HepG2 (cell line): Measurements from ENCODE around the gene CCDC57. TPM values are rescaled to one million over a fixed set of nuclear protein-coding genes. Genes with fewer than 3 reads are reported as not detected.

Source experiments
- CBX5 ChIP-seq: sonication (generic); formaldehyde crosslinking; IDR thresholded peaks from 2 replicates; pipeline ENCODE4 v1.4.0; 2020; ENCODE audit warnings: missing genetic modification reagents, borderline replicate concordance
- E2F1 ChIP-seq: sonication (generic); formaldehyde crosslinking; IDR thresholded peaks from 2 replicates; pipeline ENCODE4 v1.5.0; 2020; ENCODE audit warnings: missing genetic modification reagents
- EZH2 ChIP-seq: conservative IDR thresholded peaks from 2 replicates; pipeline ENCODE4 v1.6.1; 2012; ENCODE audit warnings: mild to moderate bottlenecking, low read depth, low read length, moderate library complexity
- FOXJ3 ChIP-seq: sonication (generic); formaldehyde crosslinking; IDR thresholded peaks from 2 replicates; pipeline ENCODE4 v1.4.0; 2020; ENCODE audit warnings: missing genetic modification reagents, mild to moderate bottlenecking, borderline replicate concordance
- JARID2 ChIP-seq: sonication (generic); formaldehyde crosslinking; IDR thresholded peaks from 2 replicates; pipeline ENCODE4 v1.8.1; 2023; ENCODE audit warnings: missing genetic modification reagents, inconsistent platforms; ENCODE audit not compliant: insufficient replicate concordance
- MIER3 ChIP-seq: IDR thresholded peaks from 2 replicates; pipeline ENCODE4 v1.6.1; 2016; ENCODE audit warnings: missing compliant biosample characterization, borderline replicate concordance
- NCOA2 ChIP-seq: sonication (generic); formaldehyde crosslinking; IDR thresholded peaks from 2 replicates; pipeline ENCODE4 v1.8.0; 2022; ENCODE audit warnings: inconsistent platforms
- RBM39 ChIP-seq: fragments of 200-400 bp; formaldehyde crosslinking; IDR thresholded peaks from one replicate; pipeline ENCODE4 v1.6.1; 2018; ENCODE audit warnings: antibody characterized with exemption, mild to moderate bottlenecking, low read depth, low read length; ENCODE audit not compliant: poor library complexity, severe bottlenecking
- SNAPC2 ChIP-seq: sonication (generic); formaldehyde crosslinking; IDR thresholded peaks from 2 replicates; pipeline ENCODE4 v1.8.1; 2022; ENCODE audit warnings: mild to moderate bottlenecking, missing genetic modification reagents
- SRSF4 ChIP-seq: fragments of 200-400 bp; formaldehyde crosslinking; IDR thresholded peaks from one replicate; pipeline ENCODE4 v1.6.1; 2018; ENCODE audit warnings: mild to moderate bottlenecking, low read depth, low read length, moderate library complexity; ENCODE audit not compliant: poor library complexity, severe bottlenecking
- ZEB1 ChIP-seq: IDR thresholded peaks from 2 replicates; pipeline ENCODE4 v1.6.1; 2012; ENCODE audit warnings: mild to moderate bottlenecking, low read depth, inconsistent platforms; ENCODE audit not compliant: insufficient replicate concordance
- ZNF296 ChIP-seq: sonication (generic); formaldehyde crosslinking; conservative IDR thresholded peaks from 2 replicates; pipeline ENCODE4 v1.5.0; 2020; ENCODE audit warnings: mild to moderate bottlenecking, missing genetic modification reagents
- ZNF468 ChIP-seq: sonication (generic); formaldehyde crosslinking; IDR thresholded peaks from 2 replicates; pipeline ENCODE4 v1.8.0; 2022; ENCODE audit warnings: mild to moderate bottlenecking, moderate library complexity, missing genetic modification reagents
- ZNF563 ChIP-seq: sonication (generic); formaldehyde crosslinking; IDR thresholded peaks from 2 replicates; pipeline ENCODE4 v1.8.0; 2022; ENCODE audit warnings: mild to moderate bottlenecking, moderate library complexity, missing genetic modification reagents
- ZNF629 ChIP-seq: sonication (generic); formaldehyde crosslinking; conservative IDR thresholded peaks from 2 replicates; pipeline ENCODE4 v1.5.0; 2020; ENCODE audit warnings: missing genetic modification reagents
- ZNF768 ChIP-seq: sonication (generic); formaldehyde crosslinking; IDR thresholded peaks from 2 replicates; pipeline ENCODE4 v1.4.0; 2020; ENCODE audit warnings: missing genetic modification reagents
- ZNF788 ChIP-seq: sonication (generic); formaldehyde crosslinking; IDR thresholded peaks from 2 replicates; pipeline ENCODE4 v1.5.0; 2020; ENCODE audit warnings: mild to moderate bottlenecking, missing genetic modification reagents, borderline replicate concordance
- ZNF850 ChIP-seq: sonication (generic); formaldehyde crosslinking; conservative IDR thresholded peaks from 2 replicates; pipeline ENCODE4 v1.9.0; 2021; ENCODE audit warnings: mild to moderate bottlenecking, missing genetic modification reagents
- ZNF879 ChIP-seq: sonication (generic); formaldehyde crosslinking; IDR thresholded peaks from 2 replicates; pipeline ENCODE4 v1.8.1; 2023; ENCODE audit warnings: missing genetic modification reagents
- polyA plus RNA-seq, 8 experiments: library from polyadenylated mRNA; depleted of rRNA in 3 of 8; stranded (reverse) in 7 of 8; unstranded in 1 of 8; fragments of >200 nt; fragmentation: Illumina TruSeq in 4 of 8; extraction: Trizol in 4 of 8; gene quantifications; 2 replicates each; pipeline versions ENCODE4 v1.2.1 to v1.2.3, GENCODE V29; 2011 to 2016; ENCODE audit warnings: low read depth in 4 of 8, missing spikeins in 1 of 8, mixed read lengths in 1 of 8; ENCODE audit not compliant: insufficient read depth in 1 of 8
- total RNA-seq, 5 experiments: library from RNA; depleted of rRNA; stranded (reverse); fragments of >200 nt; fragmentation: Illumina TruSeq; extraction: Trizol; gene quantifications; 2 replicates each; pipeline ENCODE4 v1.2.3, GENCODE V29; 2016; ENCODE audit warnings: low read depth in 1 of 5
- TF ChIP-seq, protein P1 (sequence below): sonication (generic); formaldehyde crosslinking; IDR thresholded peaks from 2 replicates; pipeline ENCODE4 v1.5.0; 2020; ENCODE audit warnings: missing genetic modification reagents
- TF ChIP-seq, protein P2 (sequence below): sonication (generic); formaldehyde crosslinking; IDR thresholded peaks from 2 replicates; pipeline ENCODE4 v1.4.0; 2020; ENCODE audit warnings: missing genetic modification reagents
- TF ChIP-seq, protein P3 (sequence below): sonication (generic); formaldehyde crosslinking; IDR thresholded peaks from 2 replicates; pipeline ENCODE4 v1.4.0; 2020; ENCODE audit warnings: mild to moderate bottlenecking, missing genetic modification reagents

The CCDC57 gene
- total and polyA plus RNA-seq, 2 of the 13 experiments (the other 11 are each of a cell fraction or from before 2014, with no cell fraction given): 59.3 to 59.9 TPM

DNA sequence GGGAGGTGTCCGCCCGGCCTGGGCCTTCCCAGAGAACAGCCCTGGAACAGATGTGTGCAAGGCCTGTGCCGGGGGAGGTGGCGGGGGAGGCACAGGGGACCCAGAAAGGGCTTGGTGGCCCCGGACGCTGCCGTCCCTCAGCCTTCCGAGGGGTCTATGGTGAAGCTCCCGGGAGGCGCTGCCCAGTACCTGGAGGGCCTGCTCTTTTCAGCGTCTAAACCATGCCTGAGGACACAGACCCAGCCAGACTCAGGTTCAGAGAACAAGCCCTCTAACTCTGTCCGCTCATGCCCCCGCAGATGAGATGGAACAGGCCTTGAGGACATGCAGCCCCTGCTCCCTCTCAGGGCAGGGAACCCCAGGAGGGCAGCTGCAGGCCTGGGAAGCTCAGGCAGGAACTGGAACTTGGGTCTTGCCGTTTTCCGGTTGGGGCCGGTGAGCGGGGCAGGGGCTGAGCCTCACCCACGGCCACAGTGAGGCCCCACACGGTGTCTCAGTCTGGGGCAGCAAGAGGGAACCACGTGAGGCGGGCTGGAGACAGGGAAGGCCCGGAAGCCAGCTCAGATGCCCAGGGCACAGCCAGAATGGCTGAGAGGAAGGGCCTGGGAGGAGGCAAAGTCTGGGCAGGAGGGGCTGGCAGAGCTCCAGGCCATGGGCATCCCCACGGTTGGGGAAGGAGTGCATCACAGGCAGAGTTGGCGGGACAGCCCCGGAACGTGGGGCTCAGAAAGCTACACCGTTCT is 28.7 kb upstream of the CCDC57 start (continued):
- TF ChIP-seq, protein P1, sequence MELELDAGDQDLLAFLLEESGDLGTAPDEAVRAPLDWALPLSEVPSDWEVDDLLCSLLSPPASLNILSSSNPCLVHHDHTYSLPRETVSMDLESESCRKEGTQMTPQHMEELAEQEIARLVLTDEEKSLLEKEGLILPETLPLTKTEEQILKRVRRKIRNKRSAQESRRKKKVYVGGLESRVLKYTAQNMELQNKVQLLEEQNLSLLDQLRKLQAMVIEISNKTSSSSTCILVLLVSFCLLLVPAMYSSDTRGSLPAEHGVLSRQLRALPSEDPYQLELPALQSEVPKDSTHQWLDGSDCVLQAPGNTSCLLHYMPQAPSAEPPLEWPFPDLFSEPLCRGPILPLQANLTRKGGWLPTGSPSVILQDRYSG: no peak
- 0 out of 2 replicates have a peak, but pooled peaks have one; percentile 19 for TF ChIP-seq ZNF629 (CRISPR knock-in tag)
- peak; percentile 69; the same call in 1 of the 2 replicates for TF ChIP-seq ZNF563 (CRISPR knock-in tag)
- TF ChIP-seq FOXJ3 (CRISPR knock-in tag): 0 out of 2 replicates have a peak, but pooled peaks have one; percentile 69
- peak; percentile 45; the same call in 1 of the 2 replicates for TF ChIP-seq NCOA2 (CRISPR knock-in tag)
- TF ChIP-seq ZEB1: no peak
- TF ChIP-seq SNAPC2 (CRISPR knock-in tag): no peak
- 0 out of 2 replicates have a peak, but pooled peaks have one; percentile 20 for TF ChIP-seq ZNF296 (CRISPR knock-in tag)
- no peak; the same call in 1 of the 2 replicates for TF ChIP-seq ZNF850
- no peak for TF ChIP-seq MIER3
- TF ChIP-seq JARID2 (CRISPR knock-in tag): no peak
- 0 out of 2 replicates have a peak, but pooled peaks have one; percentile 18 for TF ChIP-seq ZNF468 (CRISPR knock-in tag)
- TF ChIP-seq, protein P2, sequence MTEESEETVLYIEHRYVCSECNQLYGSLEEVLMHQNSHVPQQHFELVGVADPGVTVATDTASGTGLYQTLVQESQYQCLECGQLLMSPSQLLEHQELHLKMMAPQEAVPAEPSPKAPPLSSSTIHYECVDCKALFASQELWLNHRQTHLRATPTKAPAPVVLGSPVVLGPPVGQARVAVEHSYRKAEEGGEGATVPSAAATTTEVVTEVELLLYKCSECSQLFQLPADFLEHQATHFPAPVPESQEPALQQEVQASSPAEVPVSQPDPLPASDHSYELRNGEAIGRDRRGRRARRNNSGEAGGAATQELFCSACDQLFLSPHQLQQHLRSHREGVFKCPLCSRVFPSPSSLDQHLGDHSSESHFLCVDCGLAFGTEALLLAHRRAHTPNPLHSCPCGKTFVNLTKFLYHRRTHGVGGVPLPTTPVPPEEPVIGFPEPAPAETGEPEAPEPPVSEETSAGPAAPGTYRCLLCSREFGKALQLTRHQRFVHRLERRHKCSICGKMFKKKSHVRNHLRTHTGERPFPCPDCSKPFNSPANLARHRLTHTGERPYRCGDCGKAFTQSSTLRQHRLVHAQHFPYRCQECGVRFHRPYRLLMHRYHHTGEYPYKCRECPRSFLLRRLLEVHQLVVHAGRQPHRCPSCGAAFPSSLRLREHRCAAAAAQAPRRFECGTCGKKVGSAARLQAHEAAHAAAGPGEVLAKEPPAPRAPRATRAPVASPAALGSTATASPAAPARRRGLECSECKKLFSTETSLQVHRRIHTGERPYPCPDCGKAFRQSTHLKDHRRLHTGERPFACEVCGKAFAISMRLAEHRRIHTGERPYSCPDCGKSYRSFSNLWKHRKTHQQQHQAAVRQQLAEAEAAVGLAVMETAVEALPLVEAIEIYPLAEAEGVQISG (CRISPR knock-in tag): peak; percentile 51
- no peak for TF ChIP-seq SRSF4
- TF ChIP-seq RBM39: peak; percentile 89
- TF ChIP-seq CBX5 (CRISPR knock-in tag): no peak
- TF ChIP-seq ZNF879: no peak
- TF ChIP-seq ZNF768 (CRISPR knock-in tag): peak; percentile 63; the same call in 1 of the 2 replicates
- TF ChIP-seq ZNF788: peak; percentile 58; the same call in 1 of the 2 replicates
- TF ChIP-seq E2F1 (CRISPR knock-in tag): no peak; the same call in 1 of the 2 replicates
- TF ChIP-seq, protein P3, sequence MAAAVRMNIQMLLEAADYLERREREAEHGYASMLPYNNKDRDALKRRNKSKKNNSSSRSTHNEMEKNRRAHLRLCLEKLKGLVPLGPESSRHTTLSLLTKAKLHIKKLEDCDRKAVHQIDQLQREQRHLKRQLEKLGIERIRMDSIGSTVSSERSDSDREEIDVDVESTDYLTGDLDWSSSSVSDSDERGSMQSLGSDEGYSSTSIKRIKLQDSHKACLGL (CRISPR knock-in tag): no peak; the same call in 1 of the 2 replicates
- no peak for TF ChIP-seq EZH2
- TF ChIP-seq, all 625 proteins: peak for 312
